Stimulated activated CD4-positive, alpha-beta T cell treated with anti-CD3 and anti-CD28 coated beads, Interleukin-1b, Interleukin-23, amount 100 ng/mL, for 4 hours (primary cell): ENCODE data around the gene CGAS.
"Not testable (repeated sequence)": the region's sequence is repeated elsewhere in the genome, so short reads cannot be mapped to it uniquely, and the experiment has no call there.

Experiments
- DNase-seq, 2 donors: peaks; one replicate each; pipeline ENCODE4 v3.0.0-alpha.2; 2020; ENCODE audit warnings: low read depth in 2 of 2

CGAS gene

GRCh38 chr6:73452107-73452461 lies at the start of gene CGAS:
Gene CGAS, minus strand, starts transcription at chr6:73452297. Its CDS starts 116 bp downstream, at chr6:73452181.
- peak; percentile 56 to 68 for DNase-seq

- no peak for DNase-seq
Observed at GRCh38 chr6:73497915-73498314, 45.8 kb upstream of the CGAS start.

DNA sequence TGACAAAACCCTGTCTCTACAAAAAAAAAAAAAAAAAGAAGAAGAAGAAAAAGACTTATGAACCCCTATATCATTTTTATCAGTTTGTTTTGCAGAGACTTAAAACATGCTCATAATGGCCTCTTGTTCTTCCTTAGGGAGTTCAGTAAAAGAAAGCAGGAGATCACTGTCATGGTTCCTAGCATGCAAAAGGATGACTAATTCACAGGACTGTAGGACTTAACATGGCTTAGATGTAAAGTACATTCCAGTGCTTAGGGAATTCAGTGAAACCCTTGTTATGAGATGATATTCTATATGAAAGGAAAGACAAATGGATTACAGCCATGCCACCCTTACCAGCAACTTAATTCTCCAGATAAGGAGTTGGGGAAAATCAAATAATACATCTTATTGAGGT lies 39.3 kb upstream of the CGAS start:
- no peak for DNase-seq

GRCh38 chr6:73487473-73487872 lies 35.4 kb upstream of the CGAS start:
- no peak for DNase-seq

GRCh38 chr6:73484438-73484837 lies 32.3 kb upstream of the CGAS start:
- DNase-seq: no peak

- DNase-seq: no peak
Observed at GRCh38 chr6:73481969-73482368, 29.9 kb upstream of the CGAS start.

- DNase-seq: no peak
Observed at GRCh38 chr6:73477407-73477806, 25.3 kb upstream of the CGAS start.

- DNase-seq: no peak
Observed at GRCh38 chr6:73476723-73477122, 24.6 kb upstream of the CGAS start.

DNA sequence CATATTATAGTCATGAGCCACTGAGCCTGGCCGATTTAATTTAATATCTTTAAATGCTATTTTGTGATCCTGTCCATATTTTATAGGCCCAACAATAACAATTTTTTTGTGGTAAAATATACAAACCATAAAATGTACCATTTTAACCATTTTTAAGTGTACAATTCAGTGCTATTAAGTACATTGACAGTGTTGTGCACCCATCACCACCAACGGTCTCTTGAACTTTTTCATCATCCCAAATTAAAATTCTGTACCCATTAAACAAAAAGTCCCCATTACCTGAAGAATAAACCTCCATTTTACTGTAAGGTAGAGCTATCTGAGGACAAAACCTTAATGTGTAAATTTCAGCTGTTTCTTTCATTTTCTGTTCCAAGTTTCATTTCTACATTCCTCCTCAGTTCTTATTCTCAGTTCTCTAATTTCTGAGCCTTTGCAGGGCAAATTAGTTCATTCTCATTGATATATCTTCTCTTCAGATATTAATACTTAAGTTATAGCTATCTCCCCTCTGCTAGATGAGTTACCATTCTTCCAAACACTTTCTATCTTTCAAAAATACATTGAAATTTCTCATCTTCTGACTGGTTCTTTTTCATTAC lies 19.7 kb upstream of the CGAS start:
- no peak for DNase-seq

- DNase-seq: peak; percentile 66 to 70
Observed at GRCh38 chr6:73461537-73462350, 9.6 kb upstream of the CGAS start, which contains the start of gene MTO1. Gene MTO1, plus strand, starts transcription at chr6:73461737. Its CDS starts 118 bp downstream, at chr6:73461855.

- DNase-seq: no peak
Observed at GRCh38 chr6:73460056-73460455, 8.0 kb upstream of the CGAS start.

- not testable (repeated sequence) for DNase-seq
Observed at GRCh38 chr6:73459474-73459873, 7.4 kb upstream of the CGAS start.

DNA sequence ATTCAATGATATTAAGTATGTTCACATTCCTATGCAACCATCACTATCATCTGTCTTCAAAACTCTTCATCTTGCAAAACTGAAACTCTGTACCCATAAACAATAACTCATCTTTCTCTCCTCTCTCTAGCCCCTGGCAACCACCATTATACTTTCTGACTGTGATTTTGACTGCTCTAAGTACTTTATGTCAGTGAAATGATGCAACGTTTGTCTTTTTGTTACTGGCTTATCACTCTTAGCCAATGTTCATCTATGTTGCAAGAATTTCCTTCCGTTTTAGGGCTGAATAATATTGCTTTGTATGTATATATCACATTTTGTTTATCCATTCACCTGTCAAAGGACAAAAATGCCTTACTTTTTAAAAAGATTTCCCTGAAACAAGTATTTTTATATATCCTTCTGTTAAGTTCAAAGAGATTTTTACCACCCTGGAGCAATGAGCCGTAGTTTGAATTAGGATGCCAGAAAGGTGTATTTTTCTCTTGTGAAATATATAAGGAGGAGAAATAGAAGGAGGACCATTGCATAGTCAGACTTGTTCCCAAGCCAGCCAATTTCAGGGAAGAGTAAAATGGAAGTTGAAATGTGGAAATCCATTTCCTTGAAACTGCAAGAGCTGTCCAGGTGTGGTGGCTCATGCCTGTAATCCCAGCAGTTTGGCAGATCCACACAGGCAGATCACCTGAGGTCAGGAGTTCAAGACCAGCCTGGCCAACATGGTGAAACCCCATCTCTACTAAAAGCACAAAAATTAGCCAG lies 4.0 kb upstream of the CGAS start:
- DNase-seq: no peak

- peak in 1 of 2 donors; percentile 36 for DNase-seq
Observed at GRCh38 chr6:73451223-73452106, 632 bp downstream of the CGAS start.

DNA sequence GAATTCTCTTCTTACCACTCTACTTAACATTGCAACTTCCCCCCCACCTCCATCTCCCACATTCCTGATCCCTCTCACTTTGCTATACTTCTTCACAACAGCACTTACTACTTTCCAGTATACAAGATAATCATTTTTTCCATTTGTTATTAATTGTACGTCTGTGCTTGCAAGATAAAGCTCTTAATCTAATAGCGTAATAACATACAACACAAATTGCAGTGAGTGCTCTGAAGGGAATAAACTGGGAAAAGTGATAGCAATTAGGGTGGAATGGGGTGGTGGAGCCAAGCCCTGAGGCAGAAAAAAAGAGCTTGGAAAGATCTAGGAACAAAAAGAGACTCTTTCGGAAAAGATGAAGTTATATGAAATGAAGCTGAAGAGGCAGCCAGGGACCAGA lies 8.5 kb downstream of the CGAS start:
- DNase-seq: no peak

- DNase-seq: no peak
Observed at GRCh38 chr6:73435236-73435635, 16.9 kb downstream of the CGAS start.

DNA sequence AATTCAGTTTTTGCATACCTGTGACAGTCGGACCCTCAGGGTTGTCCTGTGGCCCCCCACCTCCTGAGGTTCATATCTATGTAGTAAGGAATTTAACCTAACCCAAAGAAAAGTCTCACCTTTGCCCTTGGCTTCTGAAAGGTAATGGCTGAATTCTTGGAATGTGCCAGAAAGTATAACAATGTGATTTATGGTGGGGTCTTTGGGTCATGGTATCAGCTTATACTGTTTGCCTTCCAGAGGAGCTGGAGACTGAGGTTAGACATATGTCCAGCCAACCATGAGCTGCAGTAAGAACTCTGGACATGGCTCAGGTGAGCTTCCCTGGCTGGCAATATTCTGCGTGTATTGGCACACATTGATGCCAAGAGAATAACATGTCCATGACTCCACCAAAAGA lies 30.6 kb downstream of the CGAS start:
- no peak for DNase-seq

- no peak for DNase-seq
Observed at GRCh38 chr6:73418081-73418741, 33.9 kb downstream of the CGAS start.

GRCh38 chr6:73413102-73413501 lies 39.0 kb downstream of the CGAS start:
- no peak for DNase-seq

DNA sequence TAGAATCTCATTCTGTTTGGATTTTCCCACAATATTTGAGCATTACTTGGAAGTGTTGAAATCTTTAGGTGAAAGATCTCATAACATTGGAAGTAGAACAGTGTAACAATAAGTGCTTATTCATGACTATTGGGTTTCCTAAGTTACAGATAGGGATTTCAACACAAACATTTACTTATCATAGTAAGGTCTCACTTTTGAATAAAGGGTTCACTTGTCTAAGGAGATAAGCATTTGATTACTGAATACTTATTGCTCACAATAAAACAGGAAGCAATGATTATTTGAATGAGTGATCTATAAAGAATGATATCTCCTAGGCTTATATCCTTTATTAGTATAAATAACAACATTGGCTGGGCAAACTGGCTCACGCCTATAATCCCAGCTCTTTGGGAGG lies 42.7 kb downstream of the CGAS start:
- no peak for DNase-seq

- no peak for DNase-seq
Observed at GRCh38 chr6:73400656-73401055, 51.4 kb downstream of the CGAS start.
